Stimulated activated naive CD8-positive, alpha-beta T cell treated with anti-CD3 and anti-CD28 coated beads, Interleukin-15, Interleukin-2, amounts not matched to agents 100 U/mL and 50 U/mL, for 24 hours (primary cell): ENCODE results near the gene TNRC6C.
A peak's percentile ranks its signal among the peaks of the same experiment; 100 is the strongest.
"Not testable (repeated sequence)": the region's sequence is repeated elsewhere in the genome, so short reads cannot be mapped to it uniquely, and the experiment has no call there.

Experiments used
- ATAC-seq: fragments of 150-1000 bp; cut with Tn5 transposase; one replicate; pipeline ENCODE4 v1.10.0; 2021
- DNase-seq: peaks from one replicate; pipeline ENCODE4 v3.0.0; 2021

The TNRC6C gene

GRCh38 chr17:78137392-78138203 is 179.1 kb downstream of the TNRC6C start:
- DNase-seq (peak; percentile 72), ATAC-seq (no peak)

DNA sequence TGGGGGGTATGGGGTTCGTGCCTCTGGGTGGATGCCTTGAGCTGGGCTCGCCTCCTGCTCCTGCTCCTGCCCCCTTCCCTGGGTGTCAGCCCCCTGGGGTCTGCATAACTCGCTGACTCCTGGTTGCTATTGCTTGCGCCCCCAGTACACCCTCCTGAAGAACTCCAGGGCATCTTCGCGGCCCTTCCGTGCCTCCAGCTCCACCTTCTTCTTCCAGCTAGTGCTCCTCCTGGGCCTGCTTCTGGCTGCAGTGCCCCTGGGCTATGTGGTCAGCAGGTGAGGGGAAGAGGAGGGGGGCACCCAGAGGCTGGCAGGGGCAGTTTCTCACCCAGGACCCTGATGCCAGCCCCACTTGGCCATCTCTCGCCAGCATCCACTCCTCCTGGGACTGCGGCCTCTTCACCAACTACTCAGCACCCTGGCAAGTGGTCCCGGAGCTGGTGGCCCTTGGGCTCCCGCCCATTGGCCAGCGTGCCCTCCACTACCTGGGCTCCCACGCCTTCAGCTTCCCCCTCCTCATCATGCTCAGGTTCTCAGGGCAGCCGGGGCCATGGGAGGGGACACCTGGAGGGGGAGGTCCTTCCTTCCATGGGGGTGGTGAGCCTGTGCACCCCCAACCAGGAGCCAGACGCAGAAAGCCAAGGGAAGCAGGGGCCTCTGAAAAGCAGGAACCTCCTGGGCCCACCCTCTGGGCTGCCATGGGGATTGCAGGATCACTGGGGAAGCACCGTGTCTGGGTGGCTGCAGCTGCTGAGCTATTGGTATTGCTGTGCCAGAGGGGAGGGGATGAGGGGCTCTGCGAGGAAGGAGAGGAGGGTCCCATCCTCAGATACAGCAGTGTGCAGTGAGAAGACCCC is 179.9 kb downstream of the TNRC6C start:
- no peak for DNase-seq

GRCh38 chr17:78139861-78140168 is 181.3 kb downstream of the TNRC6C start:
- DNase-seq, ATAC-seq: not testable (repeated sequence)

More for the DNA sequence above, 179.9 kb downstream of the TNRC6C start:
- ATAC-seq = no peak

GRCh38 chr17:78140169-78141051 is 181.9 kb downstream of the TNRC6C start:
- ATAC-seq = peak; percentile 89
- peak; percentile 97 for DNase-seq

DNA sequence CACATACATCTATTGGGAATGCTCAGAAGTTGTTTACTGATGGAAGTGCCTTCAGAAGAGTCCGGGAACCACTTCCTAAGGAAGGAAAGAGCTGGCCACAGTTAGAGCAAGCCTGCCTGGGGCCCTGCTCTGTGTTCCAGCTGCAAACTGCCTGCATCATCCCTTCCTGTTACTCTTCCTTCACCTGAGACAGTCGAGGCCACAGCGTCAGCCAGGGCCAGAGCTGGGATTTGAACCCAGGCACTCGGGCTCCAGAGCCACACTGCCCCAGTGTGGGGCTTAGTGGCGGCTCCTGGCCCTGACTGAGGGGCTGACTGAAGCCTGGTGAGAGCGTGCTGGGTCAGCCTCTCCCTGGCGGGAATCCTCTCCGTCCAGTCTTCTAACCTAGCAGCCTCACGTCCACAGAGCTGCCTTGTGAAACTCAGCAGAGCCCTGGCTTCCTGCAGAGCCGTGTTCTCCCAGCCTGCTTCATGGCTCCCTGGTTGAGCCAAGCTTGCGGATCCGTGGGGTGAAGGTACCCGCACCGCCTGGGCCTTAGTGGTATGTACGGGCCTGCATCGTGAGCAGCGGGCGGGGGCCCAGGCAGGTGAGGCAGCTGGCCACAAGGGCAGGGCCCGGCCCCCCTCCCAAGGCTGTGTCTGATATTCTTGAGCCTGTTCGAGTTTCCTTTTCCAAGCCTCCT is 183.1 kb downstream of the TNRC6C start:
- no peak for DNase-seq
- no peak for ATAC-seq

DNA sequence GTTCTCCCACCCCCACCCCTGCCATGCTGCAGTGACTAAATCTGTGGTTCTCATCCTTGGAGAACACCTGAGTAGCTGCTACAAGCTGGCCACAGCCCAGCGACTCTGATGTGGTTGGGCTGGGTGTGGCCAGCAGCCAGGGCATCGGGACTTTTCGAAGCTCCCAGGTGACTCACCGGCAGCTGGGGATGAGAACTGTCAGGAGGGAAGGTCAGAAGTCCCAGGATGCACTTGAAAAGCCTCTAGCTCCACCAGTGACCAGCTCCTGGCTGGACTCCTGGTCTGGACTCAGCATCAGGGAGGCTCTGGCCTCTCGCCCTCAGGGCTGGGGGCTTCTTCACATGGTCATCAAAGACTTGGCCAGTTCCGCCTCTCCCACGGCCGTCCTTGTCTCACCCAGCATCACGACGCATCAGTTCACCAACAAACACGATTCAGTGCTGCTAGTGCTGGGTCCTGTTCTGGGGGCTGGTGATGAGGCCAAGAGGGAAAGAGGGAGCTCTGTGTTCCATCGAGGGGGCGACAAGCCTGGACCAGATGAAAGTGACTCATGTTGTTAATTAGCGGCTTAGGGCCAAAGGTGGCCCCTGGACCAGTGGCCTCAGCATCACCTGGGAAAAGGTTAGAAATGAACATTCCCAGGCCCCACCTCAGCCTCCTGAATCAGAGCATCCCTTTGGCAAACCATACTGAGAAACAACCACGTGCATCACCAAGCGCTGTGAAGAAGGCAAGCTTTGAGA is 183.8 kb downstream of the TNRC6C start:
- ATAC-seq (no peak), DNase-seq (no peak)

DNA sequence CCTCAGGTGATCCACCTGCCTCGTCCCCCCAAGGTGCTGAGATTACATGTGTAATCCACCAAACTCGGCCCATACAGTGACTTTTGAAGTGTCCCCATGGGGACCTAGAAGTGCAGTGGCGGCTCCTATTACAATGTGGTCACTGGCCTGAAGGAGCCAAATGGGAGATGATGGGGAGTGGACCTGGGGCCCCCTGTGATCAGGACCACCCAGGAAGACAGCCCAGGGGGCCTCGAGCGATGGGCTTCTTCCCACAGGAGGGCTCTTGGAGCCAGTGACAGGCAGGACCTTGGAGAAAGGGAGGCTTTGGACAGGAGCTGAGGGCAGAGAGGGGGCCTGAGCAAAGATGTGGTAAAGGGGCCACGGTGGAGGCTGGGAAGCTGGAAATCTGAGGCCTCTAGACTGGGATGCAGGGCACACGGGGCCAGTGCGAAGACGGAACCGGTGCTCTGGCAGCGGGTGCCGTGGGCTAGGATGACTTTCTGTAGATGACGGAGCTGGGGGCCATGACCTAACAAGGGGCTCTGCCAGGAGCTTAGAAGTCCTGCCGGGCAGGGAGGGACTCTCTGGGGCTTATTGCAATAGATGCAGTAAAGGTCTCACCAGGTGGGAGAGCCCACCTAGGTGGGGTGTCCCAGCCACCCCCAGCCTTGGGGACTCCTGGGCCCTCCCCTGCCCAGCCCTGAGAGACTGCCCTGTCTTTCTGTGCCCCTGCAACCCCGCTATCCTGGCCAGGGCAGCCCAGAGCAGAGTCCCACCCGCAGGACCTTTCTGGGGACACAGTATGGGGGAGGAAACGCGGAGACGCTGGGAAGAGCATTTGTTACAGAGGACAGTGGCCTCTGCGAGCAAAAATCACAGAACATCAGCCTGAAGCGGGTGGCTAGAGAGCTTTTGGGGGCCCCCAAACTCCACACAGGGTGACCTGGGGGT is 185.0 kb downstream of the TNRC6C start:
- DNase-seq (no peak), ATAC-seq (no peak)

- DNase-seq (no peak), ATAC-seq (no peak)
Measured at GRCh38 chr17:78144147-78144719, 185.7 kb downstream of the TNRC6C start.

DNA sequence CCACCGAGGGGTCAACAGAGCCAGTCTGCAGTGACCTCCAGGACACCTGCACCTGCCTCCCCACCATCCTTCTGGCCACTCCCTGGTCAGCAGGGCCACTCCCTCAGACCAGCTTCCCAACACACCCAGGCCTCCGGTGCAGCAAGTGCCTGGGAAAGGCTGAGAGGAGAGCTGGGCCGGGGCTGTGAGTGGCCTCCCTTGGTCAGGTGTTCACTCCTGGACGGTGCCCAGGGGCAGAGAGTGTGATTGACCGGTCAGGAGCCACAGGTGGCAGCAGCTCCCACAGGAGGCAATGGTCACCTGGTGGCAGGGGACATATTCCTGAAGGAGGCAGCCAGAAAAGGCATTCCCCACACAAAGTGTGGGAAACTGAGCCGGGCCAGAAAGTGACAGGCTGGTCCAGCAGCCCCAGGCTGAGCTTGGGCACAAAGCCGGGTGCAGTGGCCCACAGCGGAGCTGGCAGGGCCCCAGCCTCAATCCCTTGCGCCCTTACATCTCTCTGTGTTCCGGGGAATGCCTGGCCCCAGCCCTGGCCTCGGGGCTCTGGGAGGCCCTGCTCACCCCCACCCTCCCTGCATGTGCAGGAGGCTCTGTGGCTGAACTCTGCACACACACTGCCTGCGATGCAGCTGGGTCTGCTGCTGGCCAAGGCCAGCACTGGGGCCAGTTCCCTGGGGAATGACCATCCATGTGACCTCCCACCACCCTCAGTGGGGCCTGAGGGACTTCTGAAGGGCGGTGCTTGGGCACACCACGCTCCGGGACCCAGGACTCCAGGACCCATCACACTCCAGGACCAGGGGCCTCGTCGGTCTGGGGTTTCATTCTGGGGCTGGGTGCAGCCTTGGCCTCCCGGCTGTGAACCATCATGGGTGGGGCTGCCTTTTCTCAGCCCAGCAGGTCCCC is 186.5 kb downstream of the TNRC6C start:
- ATAC-seq = no peak
- DNase-seq = no peak

GRCh38 chr17:78146471-78146869 is 188.0 kb downstream of the TNRC6C start:
- ATAC-seq (no peak), DNase-seq (no peak)

- ATAC-seq = no peak
- DNase-seq = no peak
Measured at GRCh38 chr17:78146881-78147280, 188.4 kb downstream of the TNRC6C start.

GRCh38 chr17:78147315-78147998 is 189.0 kb downstream of the TNRC6C start:
- ATAC-seq (peak; percentile 6), DNase-seq (no peak)

- no peak for DNase-seq
- ATAC-seq = no peak
Measured at GRCh38 chr17:78148286-78149016, 189.9 kb downstream of the TNRC6C start.

DNA sequence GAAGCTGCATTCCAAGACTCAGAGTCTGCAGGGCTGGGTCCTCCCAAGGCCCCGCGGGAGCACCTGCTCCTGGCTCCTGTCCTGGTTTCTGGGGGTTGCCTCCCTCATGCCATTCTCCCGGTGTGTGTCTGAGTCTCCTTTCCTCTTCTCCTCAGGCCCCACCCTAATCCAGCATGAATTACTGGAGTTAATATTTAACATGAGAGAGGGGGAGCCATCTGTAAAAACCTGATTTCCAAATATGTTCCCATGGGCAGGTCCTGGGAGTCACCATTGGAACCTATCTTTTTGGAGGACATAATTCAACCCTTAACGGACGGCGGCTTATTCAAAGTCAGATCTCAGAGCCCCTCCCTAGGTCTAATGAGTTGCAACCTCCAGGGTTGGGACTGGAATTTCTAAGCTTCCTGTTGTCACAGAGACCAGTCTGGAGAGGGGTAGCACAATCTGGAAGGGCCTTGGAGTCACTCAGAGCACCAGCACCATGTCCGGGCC is 193.1 kb downstream of the TNRC6C start:
- ATAC-seq (no peak), DNase-seq (no peak)

GRCh38 chr17:78154903-78155811 is 196.7 kb downstream of the TNRC6C start:
- DNase-seq (no peak), ATAC-seq (peak; percentile 72)
